Urinary bladder (tissue), 4 donors: ENCODE measurements around the gene CYSRT1. TPM values are rescaled to one million over a fixed set of nuclear protein-coding genes. Genes with fewer than 3 reads are reported as not detected.
A peak's percentile ranks its signal among the peaks of the same experiment; 100 is the strongest.

Experiments
- DNase-seq: peaks from one replicate; pipeline ENCODE4 v3.0.0-alpha.2; 2015; ENCODE audit errors: extremely low spot score
- H3K27ac ChIP-seq: one replicate; pipeline ENCODE4 v1.5.1; 2013; ENCODE audit warnings: low read depth, mild to moderate bottlenecking, moderate library complexity
- H3K36me3 ChIP-seq: one replicate; pipeline ENCODE4 v1.6.1; 2013; ENCODE audit warnings: mild to moderate bottlenecking, moderate library complexity; ENCODE audit not compliant: insufficient read depth
- H3K4me1 ChIP-seq: one replicate; pipeline ENCODE4 v1.6.1; 2013; ENCODE audit warnings: mild to moderate bottlenecking, moderate library complexity; ENCODE audit not compliant: insufficient read depth
- H3K4me3 ChIP-seq: one replicate; pipeline ENCODE4 v1.5.1; 2013; ENCODE audit warnings: low read depth, low read length
- WGBS: extraction: QIAGEN DNeasy Blood & Tissue Kit; methylation state at CpG from one replicate; pipeline ENCODE4 v1.1.7; 2013; 5-methylcytosine and 5-hydroxymethylcytosine counted together
- polyA plus RNA-seq: library from polyadenylated mRNA; stranded (reverse); fragments of 200-250 nt; gene quantifications from one replicate; pipeline ENCODE4 v1.2.3, GENCODE V29; 2013
- total RNA-seq: library from RNA; depleted of rRNA; stranded (reverse); fragments of >200 nt; gene quantifications from one replicate; pipeline ENCODE4 v1.2.3, GENCODE V29; 2014
- donor health status: healthy with polysubstance abuse.
- donor health status: healthy.

Gene CYSRT1
- total and polyA plus RNA-seq, 2 donors = 0.42 to 0.71 TPM

DNA sequence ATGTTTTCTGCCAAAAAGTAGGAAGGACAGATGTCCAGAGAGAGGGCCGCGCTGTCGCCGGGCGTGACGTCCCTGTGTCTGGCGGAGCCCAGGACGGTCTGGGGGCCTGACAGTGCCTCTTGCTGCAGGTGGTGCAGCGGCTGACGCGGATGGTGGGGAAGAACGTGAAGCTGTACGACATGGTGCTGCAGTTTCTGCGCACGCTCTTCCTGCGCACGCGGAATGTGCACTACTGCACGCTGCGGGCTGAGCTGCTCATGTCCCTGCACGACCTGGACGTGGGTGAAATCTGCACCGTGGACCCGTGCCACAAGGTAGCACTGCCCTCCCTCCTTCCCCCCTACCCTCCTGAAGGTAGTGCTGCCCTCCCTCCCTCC lies 37.9 kb downstream of the CYSRT1 start:
- H3K4me1 ChIP-seq = no peaks in the 10 kb centered on the region
- DNase-seq = no peak
- 89% methylated on average over 24 of the region's 24 CpGs for WGBS
- no peak overlapping the region for H3K27ac ChIP-seq
- peaks cover 3% of the 10 kb centered on the region for H3K36me3 ChIP-seq
- no peak overlapping the region for H3K4me3 ChIP-seq

DNA sequence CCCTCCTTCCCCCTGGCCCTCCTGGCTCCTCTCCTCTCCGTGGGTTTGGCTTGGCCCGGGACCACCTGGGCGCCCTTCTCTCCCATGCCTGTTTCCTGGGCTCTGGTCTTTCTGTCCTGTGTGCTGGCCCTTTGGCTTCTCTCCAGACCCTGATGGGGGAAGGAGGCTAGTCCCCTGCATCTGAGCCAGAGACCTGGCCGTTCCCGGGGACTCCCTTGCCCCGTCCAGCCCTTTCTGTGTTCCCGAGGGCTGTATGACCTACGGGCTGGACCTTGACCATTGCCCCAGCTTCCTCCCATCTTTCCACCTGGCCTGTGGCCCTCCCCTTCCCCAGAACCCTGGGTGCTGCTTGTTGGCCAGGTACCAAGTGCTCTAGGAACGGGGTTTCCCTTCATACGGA lies 38.5 kb downstream of the CYSRT1 start:
- Histone ChIP-seq H3K4me1 (no peaks in the 10 kb centered on the region), H3K4me3 (no peak overlapping the region), H3K36me3 (peaks cover 3% of the 10 kb centered on the region), H3K27ac (no peak overlapping the region)
- no peak for DNase-seq
- 78% methylated on average over 10 of the region's 10 CpGs for WGBS

DNA sequence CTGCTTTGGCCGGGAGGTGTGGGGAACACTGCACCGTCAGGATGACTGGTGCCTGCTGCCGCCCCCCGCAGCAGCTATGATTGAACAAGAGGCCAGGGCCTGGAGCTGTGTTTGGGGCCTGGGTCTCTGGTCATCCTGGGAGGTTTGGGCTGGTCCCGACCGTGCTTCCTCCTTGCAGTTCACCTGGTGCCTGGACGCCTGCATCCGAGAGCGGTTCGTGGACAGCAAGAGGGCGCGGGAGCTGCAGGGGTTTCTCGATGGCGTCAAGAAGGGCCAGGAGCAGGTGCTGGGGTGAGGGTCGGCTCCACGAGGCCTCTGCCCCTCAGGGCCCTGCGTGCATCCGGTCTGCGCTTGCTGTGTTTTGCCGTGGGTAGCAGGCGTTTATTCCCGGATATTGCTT lies 39.1 kb downstream of the CYSRT1 start:
- WGBS = 95% methylated on average over 22 of the region's 22 CpGs
- Histone ChIP-seq H3K36me3 (peaks cover 3% of the 10 kb centered on the region), H3K27ac (no peak overlapping the region), H3K4me1 (no peaks in the 10 kb centered on the region), H3K4me3 (no peak overlapping the region)
- DNase-seq = no peak

DNA sequence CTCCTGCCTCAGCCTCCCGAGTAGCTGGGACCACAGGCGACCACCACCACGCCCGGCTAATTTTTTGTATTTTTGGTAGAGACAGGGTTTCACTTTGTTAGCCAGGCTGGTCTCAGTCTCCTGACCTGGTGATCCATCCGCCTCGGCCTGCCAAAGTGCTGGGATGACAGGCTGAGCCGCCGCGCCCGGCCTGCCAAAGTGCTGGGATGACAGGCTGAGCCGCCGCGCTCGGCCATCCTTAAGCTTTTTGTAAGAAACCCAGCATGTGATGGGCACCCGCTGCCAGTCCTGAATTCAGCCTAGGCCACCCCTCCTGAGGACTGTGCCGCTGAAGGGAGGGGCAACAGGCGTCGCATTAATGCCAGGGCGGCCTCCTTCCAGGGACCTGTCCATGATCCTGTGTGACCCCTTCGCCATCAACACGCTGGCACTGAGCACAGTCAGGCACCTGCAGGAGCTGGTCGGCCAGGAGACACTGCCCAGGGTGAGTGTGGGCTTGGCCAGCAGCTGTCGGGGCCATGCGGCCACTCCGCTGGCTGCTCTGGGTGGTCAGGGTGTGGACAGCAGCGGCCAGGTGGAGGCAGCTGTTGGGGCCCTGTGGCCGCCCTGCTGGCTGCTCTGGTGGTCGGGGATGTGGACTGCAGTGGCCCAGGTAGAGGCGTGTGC lies 40.7 kb downstream of the CYSRT1 start:
- H3K4me1 ChIP-seq = no peaks in the 10 kb centered on the region
- H3K27ac ChIP-seq = no peak overlapping the region
- no peak overlapping the region for H3K4me3 ChIP-seq
- DNase-seq = no peak
- 92% methylated on average over 29 of the region's 29 CpGs for WGBS
- peaks cover 3% of the 10 kb centered on the region for H3K36me3 ChIP-seq

DNA sequence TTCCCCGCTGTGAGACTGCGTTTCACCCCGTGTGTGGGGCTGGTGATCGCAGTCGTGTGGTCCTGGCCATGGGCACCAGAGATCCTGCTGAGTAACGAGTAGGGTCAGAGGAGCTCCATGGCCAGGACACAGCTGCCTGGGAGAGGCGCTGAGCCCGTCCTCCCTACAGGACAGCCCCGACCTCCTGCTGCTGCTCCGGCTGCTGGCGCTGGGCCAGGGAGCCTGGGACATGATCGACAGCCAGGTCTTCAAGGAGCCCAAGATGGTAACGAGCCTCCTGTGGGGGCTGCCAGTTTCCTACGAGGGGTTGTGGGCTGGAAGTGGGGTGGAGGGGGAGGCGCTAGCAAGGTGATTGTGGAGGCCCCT lies 41.2 kb downstream of the CYSRT1 start:
- Histone ChIP-seq H3K27ac (no peak overlapping the region), H3K4me1 (no peaks in the 10 kb centered on the region), H3K4me3 (no peak overlapping the region), H3K36me3 (peaks cover 3% of the 10 kb centered on the region)
- WGBS = 88% methylated on average over 15 of the region's 15 CpGs
- no peak for DNase-seq

DNA sequence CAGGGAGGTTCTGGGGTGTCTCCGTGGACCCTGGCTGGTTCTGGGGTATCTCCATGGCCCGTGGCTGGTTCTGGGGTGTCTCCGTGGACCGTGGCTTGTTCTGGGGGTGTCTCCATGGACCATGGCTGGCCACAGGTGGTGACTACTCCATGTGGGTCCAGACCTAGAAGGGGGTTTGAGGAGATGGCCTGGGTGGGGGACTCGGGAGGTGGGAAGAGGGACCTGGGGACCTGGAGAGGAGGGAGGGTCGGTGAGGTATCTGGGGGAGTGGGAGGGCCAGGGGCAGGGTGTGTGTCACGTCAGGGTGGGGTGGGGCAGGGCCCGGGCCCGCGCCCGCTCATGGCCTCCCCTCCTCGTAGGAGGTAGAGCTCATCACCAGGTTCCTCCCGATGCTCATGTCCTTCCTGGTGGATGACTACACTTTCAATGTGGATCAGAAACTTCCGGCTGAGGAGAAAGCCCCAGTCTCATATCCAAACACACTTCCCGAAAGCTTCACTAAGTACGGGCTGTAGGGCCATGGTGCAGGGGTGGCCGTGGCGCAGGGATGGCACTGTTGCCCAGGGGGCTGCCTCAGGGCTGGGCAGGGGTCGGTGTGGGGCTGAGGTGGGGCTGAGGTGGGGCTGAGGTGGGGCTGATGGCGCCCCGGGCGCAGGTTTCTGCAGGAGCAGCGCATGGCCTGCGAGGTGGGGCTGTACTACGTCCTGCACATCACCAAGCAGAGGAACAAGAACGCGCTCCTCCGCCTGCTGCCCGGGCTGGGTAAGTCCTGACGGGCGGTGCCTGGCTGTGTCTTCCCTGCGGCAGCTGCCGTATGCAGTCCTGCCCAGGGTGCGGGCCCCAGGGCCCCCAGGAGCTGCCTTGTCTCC lies 41.8 kb downstream of the CYSRT1 start:
- Histone ChIP-seq H3K4me3 (no peak overlapping the region), H3K4me1 (no peaks in the 10 kb centered on the region), H3K27ac (no peak overlapping the region), H3K36me3 (peaks cover 3% of the 10 kb centered on the region)
- 89% methylated on average over 34 of the region's 34 CpGs for WGBS
- DNase-seq = no peak

DNA sequence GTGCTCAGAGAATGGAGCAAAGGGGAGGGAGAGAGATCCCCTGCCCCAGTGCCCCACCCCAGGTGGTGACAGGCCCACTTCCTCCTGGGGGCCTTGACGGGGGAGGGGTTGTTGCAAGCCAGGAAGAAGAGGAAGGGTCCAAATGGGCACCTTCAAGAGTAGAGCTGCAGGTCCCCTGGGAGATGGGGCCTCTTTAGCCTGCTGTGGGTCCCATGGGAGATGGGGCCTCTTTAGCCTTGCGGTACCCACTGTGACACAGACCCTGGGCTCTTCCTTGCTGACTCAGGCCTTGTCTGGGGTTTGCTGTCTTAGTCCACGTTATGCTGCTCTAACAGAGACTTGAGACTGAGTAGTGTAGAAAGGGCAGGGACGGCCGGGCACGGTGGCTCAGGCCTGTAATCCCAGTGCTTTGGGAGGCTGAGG lies 43.0 kb downstream of the CYSRT1 start:
- Histone ChIP-seq H3K27ac (no peak overlapping the region), H3K4me3 (no peak overlapping the region), H3K36me3 (peaks cover 3% of the 10 kb centered on the region), H3K4me1 (no peaks in the 10 kb centered on the region)
- WGBS = 88% methylated on average over 6 of the region's 6 CpGs
- no peak for DNase-seq

DNA sequence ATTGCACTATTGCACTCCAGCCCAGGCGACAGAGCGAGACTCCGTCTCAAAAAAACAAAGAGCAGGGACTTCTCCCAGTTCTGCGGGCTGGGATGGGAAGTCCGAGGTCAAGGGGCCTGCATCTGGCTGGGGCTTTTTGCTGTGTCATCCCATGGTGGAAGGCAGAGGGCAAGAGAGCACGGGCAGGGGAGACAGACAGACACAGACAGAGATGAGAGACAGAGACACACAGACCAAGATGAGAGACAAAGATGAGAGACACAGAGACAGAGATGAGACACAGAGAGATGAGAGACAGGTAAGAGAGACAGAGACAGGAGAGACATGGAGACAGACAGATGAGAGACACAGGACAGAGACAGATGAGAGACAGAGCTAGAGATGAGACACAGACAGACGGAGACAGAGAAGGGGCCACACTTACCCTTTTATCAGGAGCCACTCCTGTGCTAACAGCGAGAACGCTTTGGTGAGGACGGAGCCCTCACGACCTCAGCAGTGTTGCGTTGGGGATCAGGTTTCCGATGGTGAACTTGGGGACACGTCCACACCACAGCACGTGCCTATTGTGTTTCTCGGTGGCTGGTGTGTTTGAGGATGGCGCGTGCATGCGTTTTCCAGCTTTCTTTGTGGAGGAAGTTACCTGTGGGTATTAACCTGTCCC lies 43.7 kb downstream of the CYSRT1 start:
- H3K36me3 ChIP-seq = peaks cover 3% of the 10 kb centered on the region
- peak overlapping the region; percentile 25 for H3K27ac ChIP-seq
- H3K4me3 ChIP-seq = no peak overlapping the region
- H3K4me1 ChIP-seq = no peaks in the 10 kb centered on the region
- DNase-seq = no peak
- 79% methylated on average over 19 of the region's 19 CpGs for WGBS

DNA sequence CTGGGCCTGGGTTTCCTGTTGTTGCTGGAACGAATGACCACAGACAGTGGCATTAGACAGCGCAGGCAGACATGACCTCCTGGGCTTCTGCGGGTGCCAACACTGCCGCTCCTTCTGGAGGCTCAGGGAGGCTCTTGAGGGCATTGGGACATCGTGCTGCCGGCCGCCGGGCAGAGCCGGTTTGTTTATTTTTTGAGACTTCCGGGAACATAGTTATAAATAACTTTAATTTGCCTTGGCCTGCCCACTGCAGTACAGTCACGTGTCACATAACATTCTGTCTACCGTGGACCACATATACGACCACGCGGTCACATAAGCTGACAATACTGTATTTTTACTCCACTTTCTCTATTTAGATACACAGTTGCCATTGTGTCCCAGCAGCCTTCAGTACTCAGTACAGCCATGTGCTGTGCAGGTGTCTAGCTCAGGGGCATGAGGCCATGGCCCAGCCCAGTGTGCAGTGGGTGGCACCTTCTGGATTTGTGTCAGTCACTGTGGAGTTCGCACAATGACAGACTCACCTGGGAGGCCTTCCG lies 44.3 kb downstream of the CYSRT1 start:
- H3K36me3 ChIP-seq = no peaks in the 10 kb centered on the region
- no peak for DNase-seq
- 41% methylated on average over 17 of the region's 17 CpGs for WGBS

DNA sequence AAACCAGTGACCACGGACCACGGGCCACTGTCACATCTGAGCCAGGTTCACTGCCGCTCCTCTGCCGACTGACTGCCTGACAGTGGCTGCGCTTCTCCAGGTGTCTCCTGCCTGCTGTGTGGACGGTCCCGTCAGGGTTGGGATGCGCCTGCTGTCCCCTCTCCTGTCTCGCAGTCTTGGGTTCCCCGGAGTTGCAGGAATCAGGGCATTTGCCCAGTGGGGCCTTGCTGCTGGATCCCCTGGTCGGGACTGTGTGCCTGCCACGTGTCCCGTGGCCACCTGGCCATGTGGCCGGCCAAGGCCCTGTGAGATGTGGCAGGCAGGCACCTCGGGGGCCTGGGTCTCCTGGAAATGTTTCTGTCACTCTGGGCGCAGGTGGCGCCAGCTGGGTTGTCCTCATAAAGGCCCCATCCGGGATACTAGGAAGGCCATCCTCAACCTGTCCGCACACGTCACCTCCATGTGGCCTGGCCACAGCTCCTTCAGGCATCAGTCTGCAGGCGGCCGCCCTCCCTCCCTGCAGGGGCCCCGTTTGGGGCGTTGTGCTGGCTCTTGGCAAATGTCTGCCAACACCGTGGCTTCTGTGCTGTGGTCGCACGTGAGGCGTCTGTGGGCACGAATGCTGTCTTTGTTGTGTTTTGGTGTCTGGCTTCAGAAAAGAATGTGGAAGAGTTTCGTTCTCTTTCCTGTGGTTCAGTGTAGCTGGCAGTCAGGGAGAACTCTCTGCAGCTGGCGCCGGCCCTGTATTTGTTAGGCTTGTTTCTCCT lies 46.1 kb downstream of the CYSRT1 start:
- H3K4me1 ChIP-seq = no peaks in the 10 kb centered on the region
- no peaks in the 10 kb centered on the region for H3K36me3 ChIP-seq
- no peak for DNase-seq
- whole genome bisulfite sequencing = 87% methylated on average over 32 of the region's 32 CpGs
- no peak overlapping the region for H3K27ac ChIP-seq
- no peak overlapping the region for H3K4me3 ChIP-seq

More for the DNA sequence above, 44.3 kb downstream of the CYSRT1 start:
- H3K4me1 ChIP-seq = no peaks in the 10 kb centered on the region
- no peak overlapping the region for H3K27ac ChIP-seq
- H3K4me3 ChIP-seq = no peak overlapping the region

DNA sequence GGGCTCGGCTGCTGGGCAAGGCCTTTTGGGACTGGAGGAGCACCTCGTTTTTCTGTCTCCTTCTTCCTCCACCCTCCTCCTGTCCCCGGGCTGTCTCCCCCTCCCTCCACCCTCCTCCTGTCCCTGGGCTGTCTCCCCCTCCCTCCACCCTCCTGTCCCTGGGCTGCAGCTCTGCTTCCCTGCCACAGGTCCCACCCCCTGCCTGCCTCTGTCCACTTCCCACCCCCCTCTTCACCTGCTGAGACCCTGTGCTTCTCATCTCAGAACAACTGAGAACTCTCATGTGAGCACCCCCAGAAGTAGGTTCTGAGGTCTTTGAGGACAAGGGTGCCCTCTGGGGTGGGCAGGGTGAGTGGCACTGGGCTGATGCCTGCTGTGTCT lies 46.7 kb downstream of the CYSRT1 start:
- Histone ChIP-seq H3K4me1 (peaks cover 2% of the 10 kb centered on the region), H3K27ac (no peak overlapping the region), H3K4me3 (no peak overlapping the region), H3K36me3 (no peaks in the 10 kb centered on the region)
- DNase-seq = no peak
- WGBS = 46% methylated on average over 3 of the region's 3 CpGs

DNA sequence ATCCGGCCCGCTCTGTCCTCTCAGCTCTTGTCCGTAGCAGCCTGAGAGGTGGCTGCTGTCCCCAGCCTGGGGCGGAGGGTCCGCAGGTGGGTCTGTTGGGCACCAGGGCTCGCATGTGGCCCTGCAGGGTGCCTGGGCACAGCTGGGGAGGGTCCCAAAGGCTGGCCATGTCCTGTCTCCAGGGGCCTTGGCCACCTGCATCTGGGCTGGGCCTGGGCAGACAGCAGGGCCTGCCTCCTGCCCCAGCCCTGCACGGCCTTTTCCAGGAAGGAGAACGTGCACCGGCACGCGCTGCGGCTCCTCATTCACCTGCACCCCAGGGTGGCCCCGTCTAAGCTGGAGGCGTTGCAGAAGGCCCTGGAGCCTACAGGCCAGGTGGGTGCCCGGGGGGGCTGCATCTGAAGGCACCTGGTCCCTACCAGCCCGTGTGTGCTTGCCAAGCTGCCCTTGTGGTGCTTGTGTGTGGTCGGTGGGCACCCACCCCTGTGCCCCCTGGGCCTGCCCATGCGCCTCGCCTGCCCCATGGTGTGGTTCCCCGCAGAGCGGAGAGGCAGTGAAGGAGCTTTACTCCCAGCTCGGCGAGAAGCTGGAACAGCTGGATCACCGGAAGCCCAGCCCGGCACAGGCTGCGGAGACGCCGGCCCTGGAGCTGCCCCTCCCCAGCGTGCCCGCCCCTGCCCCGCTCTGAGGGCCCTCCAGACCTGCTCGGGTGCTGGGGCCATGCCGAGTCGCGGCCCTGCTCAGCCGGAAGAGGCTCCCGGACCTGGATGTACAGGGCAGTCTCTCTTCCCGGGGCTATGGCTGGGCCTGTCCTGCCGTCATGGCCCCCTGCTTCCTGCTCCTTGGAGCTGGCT lies 47.5 kb downstream of the CYSRT1 start:
- H3K4me1 ChIP-seq = peaks cover 4% of the 10 kb centered on the region
- no peak overlapping the region for H3K27ac ChIP-seq
- H3K4me3 ChIP-seq = no peak overlapping the region
- 90% methylated on average over 39 of the region's 39 CpGs for WGBS
- H3K36me3 ChIP-seq = no peaks in the 10 kb centered on the region
- no peak for DNase-seq
